ENCODE results near the gene CRYGC. TPM values are rescaled to one million over a fixed set of nuclear protein-coding genes. Genes with fewer than 3 reads are reported as not detected.

CRYGC gene
- not detected for polyA plus RNA-seq

GRCh38 chr2:208129744-208130711 lies at the start of gene CRYGC:
TSS of gene CRYGC (minus strand) at chr2:208129828. CDS start at chr2:208129792, 36 bp downstream.
- Mint-ChIP-seq H3K9me3 (peaks cover 2 to 3% (median 2%) of the 10 kb centered on the region in 3 donors), H3K36me3 (no peaks in the 10 kb centered on the region), H3K27me3 (peaks cover 8% of the 10 kb centered on the region), H3K27ac (no peak within 1 kb of the TSS), H3K4me1 (no peaks in the 10 kb centered on the region), H3K4me3 (no peak within 1 kb of the TSS)

- Mint-ChIP-seq H3K4me1 (peaks cover 6 to 9% (median 8%) of the 10 kb centered on the region in 3 donors), H3K27ac (no peak overlapping the region), H3K4me3 (no peak overlapping the region), H3K9me3 (no peaks in the 10 kb centered on the region), H3K36me3 (peaks cover 3% of the 10 kb centered on the region), H3K27me3 (peaks cover 7% of the 10 kb centered on the region)
These were observed 49.5 kb upstream of the CRYGC start for GRCh38 chr2:208179028-208179609.

- Mint-ChIP-seq H3K27ac (no peak overlapping the region), H3K4me1 (peaks cover 0 to 6% (median 5%) of the 10 kb centered on the region in 3 donors), H3K9me3 (no peaks in the 10 kb centered on the region), H3K27me3 (peaks cover 7% of the 10 kb centered on the region), H3K4me3 (no peak overlapping the region), H3K36me3 (peaks cover 3% of the 10 kb centered on the region)
These were observed 46.2 kb upstream of the CRYGC start for GRCh38 chr2:208175840-208176153.

- Mint-ChIP-seq H3K27me3 (peaks cover 7% of the 10 kb centered on the region), H3K36me3 (peaks cover 3% of the 10 kb centered on the region), H3K4me1 (peaks cover 0 to 6% (median 5%) of the 10 kb centered on the region in 3 donors), H3K9me3 (no peaks in the 10 kb centered on the region), H3K27ac (no peak overlapping the region), H3K4me3 (no peak overlapping the region)
These were observed 45.6 kb upstream of the CRYGC start for GRCh38 chr2:208175069-208175839.

GRCh38 chr2:208174144-208174543 lies 44.5 kb upstream of the CRYGC start:
- no peaks in the 10 kb centered on the region for H3K9me3 Mint-ChIP-seq
- peaks cover 4% of the 10 kb centered on the region for H3K36me3 Mint-ChIP-seq
- H3K27ac Mint-ChIP-seq, result no peak overlapping the region
- peaks cover 7% of the 10 kb centered on the region for H3K27me3 Mint-ChIP-seq
- peaks cover 0 to 6% (median 5%) of the 10 kb centered on the region in 3 donors for H3K4me1 Mint-ChIP-seq
- no peak overlapping the region for H3K4me3 Mint-ChIP-seq

GRCh38 chr2:208172125-208172524 lies 42.5 kb upstream of the CRYGC start:
- Mint-ChIP-seq H3K9me3 (no peaks in the 10 kb centered on the region), H3K4me3 (no peak overlapping the region), H3K27ac (no peak overlapping the region), H3K36me3 (peaks cover 4% of the 10 kb centered on the region), H3K27me3 (peaks cover 8% of the 10 kb centered on the region), H3K4me1 (peaks cover 0 to 6% (median 5%) of the 10 kb centered on the region in 3 donors)

- H3K4me1 Mint-ChIP-seq, result no peaks in the 10 kb centered on the region
- peaks cover 0 to 1% (median 0%) of the 10 kb centered on the region in 3 donors for H3K9me3 Mint-ChIP-seq
- H3K4me3 Mint-ChIP-seq, result no peak overlapping the region
- H3K27ac Mint-ChIP-seq, result no peak overlapping the region
- H3K36me3 Mint-ChIP-seq, result peaks cover 1% of the 10 kb centered on the region
- peaks cover 10% of the 10 kb centered on the region for H3K27me3 Mint-ChIP-seq
These were observed 35.5 kb upstream of the CRYGC start for GRCh38 chr2:208164951-208165755.

- Mint-ChIP-seq H3K36me3 (no peaks in the 10 kb centered on the region), H3K27ac (no peak within 1 kb of the TSS), H3K27me3 (peaks cover 10% of the 10 kb centered on the region), H3K4me1 (no peaks in the 10 kb centered on the region), H3K4me3 (no peak within 1 kb of the TSS), H3K9me3 (peaks cover 0 to 1% (median 0%) of the 10 kb centered on the region in 3 donors)
These were observed 33.9 kb upstream of the CRYGC start, which contains the start of gene CRYGA for GRCh38 chr2:208163489-208163888. TSS of gene CRYGA (minus strand) at chr2:208163589. CDS start at chr2:208163556, 33 bp downstream.

- Mint-ChIP-seq H3K4me1 (no peaks in the 10 kb centered on the region), H3K4me3 (no peak overlapping the region), H3K27ac (no peak overlapping the region), H3K9me3 (peaks cover 0 to 6% (median 4%) of the 10 kb centered on the region in 3 donors), H3K27me3 (no peaks in the 10 kb centered on the region), H3K36me3 (no peaks in the 10 kb centered on the region)
These were observed 26.8 kb upstream of the CRYGC start for GRCh38 chr2:208156439-208156838.

GRCh38 chr2:208153156-208153555 lies 23.5 kb upstream of the CRYGC start:
- H3K36me3 Mint-ChIP-seq, result peaks cover 2% of the 10 kb centered on the region
- no peak overlapping the region for H3K4me3 Mint-ChIP-seq
- H3K4me1 Mint-ChIP-seq, result no peaks in the 10 kb centered on the region
- H3K27me3 Mint-ChIP-seq, result peaks cover 4% of the 10 kb centered on the region
- H3K27ac Mint-ChIP-seq, result no peak overlapping the region
- H3K9me3 Mint-ChIP-seq, result peaks cover 2 to 16% (median 7%) of the 10 kb centered on the region in 3 donors

GRCh38 chr2:208150956-208151355 lies 21.3 kb upstream of the CRYGC start:
- no peak overlapping the region for H3K27ac Mint-ChIP-seq
- H3K27me3 Mint-ChIP-seq, result peaks cover 4% of the 10 kb centered on the region
- H3K4me1 Mint-ChIP-seq, result no peaks in the 10 kb centered on the region

GRCh38 chr2:208150094-208150493 lies 20.5 kb upstream of the CRYGC start:
- H3K27me3 Mint-ChIP-seq, result peaks cover 4% of the 10 kb centered on the region
- H3K4me3 Mint-ChIP-seq, result no peak overlapping the region
- peaks cover 2% of the 10 kb centered on the region for H3K36me3 Mint-ChIP-seq
- H3K9me3 Mint-ChIP-seq, result peaks cover 2 to 16% (median 7%) of the 10 kb centered on the region in 3 donors
- no peak overlapping the region for H3K27ac Mint-ChIP-seq
- H3K4me1 Mint-ChIP-seq, result no peaks in the 10 kb centered on the region

More at GRCh38 chr2:208150956-208151355, 21.3 kb upstream of the CRYGC start:
- Mint-ChIP-seq H3K36me3 (peaks cover 2% of the 10 kb centered on the region), H3K9me3 (peaks cover 2 to 16% (median 7%) of the 10 kb centered on the region in 3 donors), H3K4me3 (no peak overlapping the region)

GRCh38 chr2:208148803-208149202 lies 19.2 kb upstream of the CRYGC start:
- Mint-ChIP-seq H3K4me1 (no peaks in the 10 kb centered on the region), H3K36me3 (peaks cover 2% of the 10 kb centered on the region), H3K27ac (no peak overlapping the region), H3K27me3 (peaks cover 4% of the 10 kb centered on the region), H3K4me3 (no peak overlapping the region), H3K9me3 (peaks cover 2 to 16% (median 7%) of the 10 kb centered on the region in 3 donors)

GRCh38 chr2:208147759-208148158 lies 18.1 kb upstream of the CRYGC start:
- H3K4me1 Mint-ChIP-seq, result no peaks in the 10 kb centered on the region
- no peak overlapping the region for H3K4me3 Mint-ChIP-seq
- peaks cover 2% of the 10 kb centered on the region for H3K36me3 Mint-ChIP-seq
- H3K27me3 Mint-ChIP-seq, result peaks cover 4% of the 10 kb centered on the region
- peaks cover 2 to 16% (median 7%) of the 10 kb centered on the region in 3 donors for H3K9me3 Mint-ChIP-seq
- H3K27ac Mint-ChIP-seq, result no peak overlapping the region
